GM12878 (cell line): ENCODE results near the gene ADSS1. TPM values are rescaled to one million over a fixed set of nuclear protein-coding genes. Genes with fewer than 3 reads are reported as not detected.

ENCODE experiments used
- ATAC-seq: fragments of 200-7000 bp; cut with Tn5 transposase; 3 replicates; pipeline ENCODE4 v1.9.1; 2020; ENCODE audit warnings: mild to moderate bottlenecking, moderate library complexity
- BruUV-seq: library from RNA; stranded (reverse); fragments of 400-500 nt; replicated peaks from 2 replicates; lab custom pipeline; 2021; lab: Mats Ljungman, UMichigan
- CTCF ChIA-PET: fragments of 300-600 bp; sonication (Branson Sonifier 250); formaldehyde crosslinking; extraction: SDS; loops from one replicate; lab custom pipeline; 2021; ENCODE audit warnings: inconsistent platforms; lab: Yijun Ruan, JAX
- POLR2A ChIA-PET: fragments of 350-600 bp; formaldehyde crosslinking; extraction: SDS; loops from one replicate; lab custom pipeline; 2021; ENCODE audit warnings: inconsistent platforms; lab: Charles Lee
- RAD21 ChIA-PET: fragments of 300-600 bp; sonication (Branson Sonifier 250); formaldehyde crosslinking; loops from one replicate; lab custom pipeline; 2023; ENCODE audit warnings: antibody characterized with exemption; ENCODE audit not compliant: unreplicated experiment; lab: Charles Lee
- SMC1A ChIA-PET: fragments of 300-600 bp; sonication (Branson Sonifier 250); formaldehyde crosslinking; loops from one replicate; lab custom pipeline; 2023; ENCODE audit not compliant: unreplicated experiment, uncharacterized antibody; lab: Charles Lee
- DNase-seq: peaks from one replicate; pipeline ENCODE4 v3.0.0-alpha.2; 2011; ENCODE audit warnings: low read depth, low spot score
- FAIRE-seq: peaks from 3 replicates; lab custom pipeline; 2011; peaks lifted over from hg19 to GRCh38; lab: Jason Lieb, UNC
- H2AFZ ChIP-seq: 2 replicates; pipeline ENCODE4 v1.6.0; 2011; ENCODE audit warnings: low read depth, low read length, control low read depth; ENCODE audit not compliant: control insufficient read depth
- H3K27ac ChIP-seq: 2 replicates; pipeline ENCODE4 v1.5.1; 2011; ENCODE audit warnings: control low read depth; ENCODE audit not compliant: control insufficient read depth, insufficient read depth
- H3K27me3 ChIP-seq, 2 experiments: replicated peaks in 1 of 2; 2 replicates each; pipeline versions ENCODE4 v1.6.0 to v1.6.1; 2011; ENCODE audit warnings: low read length in 1 of 2; ENCODE audit not compliant: control insufficient read depth in 2 of 2, insufficient read depth in 2 of 2
- H3K36me3 ChIP-seq, 2 experiments: 2 replicates each; pipeline ENCODE4 v1.5.1; 2011; ENCODE audit warnings: low read length in 1 of 2; ENCODE audit not compliant: control insufficient read depth in 2 of 2, insufficient read depth in 2 of 2
- H3K4me1 ChIP-seq: 2 replicates; pipeline ENCODE4 v1.6.1; 2011; ENCODE audit warnings: mild to moderate bottlenecking, low read length, moderate library complexity, mixed read lengths; ENCODE audit not compliant: control insufficient read depth, insufficient read depth
- H3K4me2 ChIP-seq: 2 replicates; pipeline ENCODE4 v1.6.0; 2011; ENCODE audit warnings: control low read depth; ENCODE audit not compliant: control insufficient read depth, insufficient read depth
- H3K4me3 ChIP-seq: fragments of 200-600 bp; sonication (generic); 2 replicates; pipeline ENCODE4 v1.5.1; 2016
- H3K79me2 ChIP-seq: 2 replicates; pipeline ENCODE4 v1.6.0; 2011; ENCODE audit warnings: low read length; ENCODE audit not compliant: control insufficient read depth, insufficient read depth
- H3K9ac ChIP-seq: 2 replicates; pipeline ENCODE4 v1.8.0; 2011; ENCODE audit warnings: low read length, control low read depth, mixed read lengths; ENCODE audit not compliant: control insufficient read depth, insufficient read depth
- H3K9me3 ChIP-seq: replicated peaks from 3 replicates; pipeline ENCODE4 v1.5.1; 2011; ENCODE audit warnings: mild to moderate bottlenecking, low read length; ENCODE audit not compliant: control insufficient read depth, insufficient read depth
- H4K20me1 ChIP-seq: 2 replicates; pipeline ENCODE4 v1.6.0; 2011; ENCODE audit not compliant: control insufficient read depth, insufficient read depth
- ATF7 ChIP-seq: fragments of 450-650 bp; IDR thresholded peaks from 2 replicates; pipeline ENCODE4 v1.6.1; 2016; ENCODE audit warnings: low read depth, mild to moderate bottlenecking
- KDM1A ChIP-seq: fragments of 200-600 bp; sonication (generic); IDR thresholded peaks from 2 replicates; pipeline ENCODE4 v1.6.1; 2016; ENCODE audit warnings: borderline replicate concordance
- NR2C1 ChIP-seq: fragments of 450-650 bp; IDR thresholded peaks from 2 replicates; pipeline ENCODE4 v1.6.1; 2017; ENCODE audit warnings: antibody characterized with exemption, mild to moderate bottlenecking, moderate library complexity
- TBL1XR1 ChIP-seq: IDR thresholded peaks from 2 replicates; pipeline ENCODE4 v1.6.1; 2012; ENCODE audit warnings: low read depth, low read length, improper control_type of control experiment
- WGBS: methylation state at CpG from one replicate; pipeline ENCODE4 v1.1.6; 2016; ENCODE audit warnings: low lambda C conversion rate; ENCODE audit not compliant: insufficient replicate concordance, insufficient coverage; ENCODE audit errors: missing lambda C conversion rate; 5-methylcytosine and 5-hydroxymethylcytosine counted together
- in situ Hi-C: fragments of 300-500 bp; cut with MboI; formaldehyde crosslinking; loops from 9 replicates; pipeline ENCODE4 v1.14.3; 2018; ENCODE audit warnings: mixed read lengths
- intact Hi-C: fragments of 100-400 bp; cut with micrococcal nuclease; formaldehyde crosslinking; loops from one replicate; pipeline ENCODE4 v1.14.2; 2022; ENCODE audit not compliant: unreplicated experiment
- polyA plus RNA-seq, 11 experiments: library from polyadenylated mRNA; depleted of rRNA in 4 of 11; unstranded in 6 of 11; stranded (reverse) in 5 of 11; fragments of >200 nt; fragmentation: Nextera tagmentation in 4 of 11; fragmentation: Illumina TruSeq in 1 of 11; extraction: Ambion mirVana in 4 of 11; extraction: Trizol in 1 of 11; gene quantifications; 1 replicate in 1 of 11; 2 replicates in 10 of 11; pipeline versions ENCODE4 v1.2.1 to v1.2.3, GENCODE V29; 2011 to 2016; ENCODE audit warnings: inconsistent platforms in 2 of 11, missing spikeins in 2 of 11, low read depth in 1 of 11
- total RNA-seq, 4 experiments: library from RNA; depleted of rRNA in 3 of 4; stranded (reverse); fragments of >200 nt in 3 of 4; fragmentation: Illumina TruSeq in 1 of 4; extraction: Trizol in 1 of 4; gene quantifications; 2 replicates each; pipeline versions ENCODE4 v1.2.1 to v1.2.3, GENCODE V29; 2013 to 2021
- TF ChIP-seq, protein P1 (sequence below): fragments of 450-650 bp; IDR thresholded peaks from 2 replicates; pipeline ENCODE4 v1.6.1; 2017; ENCODE audit warnings: mild to moderate bottlenecking, moderate library complexity
- TF ChIP-seq, protein P2 (sequence below): fragments of 450-650 bp; IDR thresholded peaks from 2 replicates; pipeline ENCODE4 v1.6.1; 2016; ENCODE audit warnings: mild to moderate bottlenecking

ADSS1 gene
- total and polyA plus RNA-seq, 10 of the 15 experiments (the other 5 are each of a cell fraction or from before 2014, with no cell fraction given): 0.11 to 0.45 (median 0.28) TPM; not detected in 5

DNA sequence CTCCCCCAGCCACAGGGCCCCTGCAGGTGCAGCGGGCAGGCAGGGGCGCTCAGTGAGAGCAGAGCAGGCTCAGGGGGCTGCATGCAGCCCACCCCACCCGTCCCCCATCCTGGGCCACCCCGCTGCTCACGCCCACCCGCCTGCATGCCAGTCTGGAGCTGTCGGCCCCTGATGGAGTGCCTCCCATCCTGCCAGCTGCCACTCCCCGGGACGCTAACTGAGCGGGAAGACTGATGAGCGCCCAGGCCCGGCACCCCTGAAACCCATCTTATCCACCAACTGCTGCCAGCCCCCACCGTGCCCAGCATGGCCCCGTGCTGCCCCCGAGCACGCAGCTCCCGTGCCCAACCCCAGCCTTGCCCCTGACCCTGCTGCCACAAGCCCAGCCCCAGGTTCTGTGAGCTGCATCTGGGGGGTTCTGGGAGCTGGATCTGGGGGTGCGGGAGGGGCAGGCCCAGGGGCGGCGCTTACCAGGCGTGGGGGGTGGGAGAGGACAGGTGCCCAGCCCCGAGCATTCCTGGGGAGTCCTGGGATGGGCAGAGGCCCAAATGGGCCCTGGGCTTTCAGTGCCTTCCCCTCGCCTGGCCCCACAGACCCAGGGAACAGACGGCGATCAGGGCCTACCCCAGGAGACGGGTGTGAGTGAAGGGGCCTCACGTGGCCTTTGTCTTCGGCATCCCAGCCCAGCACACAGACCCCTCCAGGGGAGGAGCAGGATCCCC, 58.2 kb downstream of the ADSS1 start:
- H3K27ac ChIP-seq: no peak overlapping the region
- no peak overlapping the region for H3K4me3 ChIP-seq
- RAD21 ChIA-PET: no interaction called here
- SMC1A ChIA-PET: no interaction called here
- no peak for TF ChIP-seq TBL1XR1
- TF ChIP-seq, protein P1, sequence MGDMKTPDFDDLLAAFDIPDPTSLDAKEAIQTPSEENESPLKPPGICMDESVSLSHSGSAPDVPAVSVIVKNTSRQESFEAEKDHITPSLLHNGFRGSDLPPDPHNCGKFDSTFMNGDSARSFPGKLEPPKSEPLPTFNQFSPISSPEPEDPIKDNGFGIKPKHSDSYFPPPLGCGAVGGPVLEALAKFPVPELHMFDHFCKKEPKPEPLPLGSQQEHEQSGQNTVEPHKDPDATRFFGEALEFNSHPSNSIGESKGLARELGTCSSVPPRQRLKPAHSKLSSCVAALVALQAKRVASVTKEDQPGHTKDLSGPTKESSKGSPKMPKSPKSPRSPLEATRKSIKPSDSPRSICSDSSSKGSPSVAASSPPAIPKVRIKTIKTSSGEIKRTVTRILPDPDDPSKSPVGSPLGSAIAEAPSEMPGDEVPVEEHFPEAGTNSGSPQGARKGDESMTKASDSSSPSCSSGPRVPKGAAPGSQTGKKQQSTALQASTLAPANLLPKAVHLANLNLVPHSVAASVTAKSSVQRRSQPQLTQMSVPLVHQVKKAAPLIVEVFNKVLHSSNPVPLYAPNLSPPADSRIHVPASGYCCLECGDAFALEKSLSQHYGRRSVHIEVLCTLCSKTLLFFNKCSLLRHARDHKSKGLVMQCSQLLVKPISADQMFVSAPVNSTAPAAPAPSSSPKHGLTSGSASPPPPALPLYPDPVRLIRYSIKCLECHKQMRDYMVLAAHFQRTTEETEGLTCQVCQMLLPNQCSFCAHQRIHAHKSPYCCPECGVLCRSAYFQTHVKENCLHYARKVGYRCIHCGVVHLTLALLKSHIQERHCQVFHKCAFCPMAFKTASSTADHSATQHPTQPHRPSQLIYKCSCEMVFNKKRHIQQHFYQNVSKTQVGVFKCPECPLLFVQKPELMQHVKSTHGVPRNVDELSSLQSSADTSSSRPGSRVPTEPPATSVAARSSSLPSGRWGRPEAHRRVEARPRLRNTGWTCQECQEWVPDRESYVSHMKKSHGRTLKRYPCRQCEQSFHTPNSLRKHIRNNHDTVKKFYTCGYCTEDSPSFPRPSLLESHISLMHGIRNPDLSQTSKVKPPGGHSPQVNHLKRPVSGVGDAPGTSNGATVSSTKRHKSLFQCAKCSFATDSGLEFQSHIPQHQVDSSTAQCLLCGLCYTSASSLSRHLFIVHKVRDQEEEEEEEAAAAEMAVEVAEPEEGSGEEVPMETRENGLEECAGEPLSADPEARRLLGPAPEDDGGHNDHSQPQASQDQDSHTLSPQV: no peak
- TF ChIP-seq, protein P2, sequence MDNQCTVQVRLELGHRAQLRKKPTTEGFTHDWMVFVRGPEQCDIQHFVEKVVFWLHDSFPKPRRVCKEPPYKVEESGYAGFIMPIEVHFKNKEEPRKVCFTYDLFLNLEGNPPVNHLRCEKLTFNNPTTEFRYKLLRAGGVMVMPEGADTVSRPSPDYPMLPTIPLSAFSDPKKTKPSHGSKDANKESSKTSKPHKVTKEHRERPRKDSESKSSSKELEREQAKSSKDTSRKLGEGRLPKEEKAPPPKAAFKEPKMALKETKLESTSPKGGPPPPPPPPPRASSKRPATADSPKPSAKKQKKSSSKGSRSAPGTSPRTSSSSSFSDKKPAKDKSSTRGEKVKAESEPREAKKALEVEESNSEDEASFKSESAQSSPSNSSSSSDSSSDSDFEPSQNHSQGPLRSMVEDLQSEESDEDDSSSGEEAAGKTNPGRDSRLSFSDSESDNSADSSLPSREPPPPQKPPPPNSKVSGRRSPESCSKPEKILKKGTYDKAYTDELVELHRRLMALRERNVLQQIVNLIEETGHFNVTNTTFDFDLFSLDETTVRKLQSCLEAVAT: no peak
- no peak for TF ChIP-seq ATF7
- no peak for TF ChIP-seq KDM1A
- TF ChIP-seq NR2C1: no peak
- CTCF ChIA-PET: no interaction called here
- intact Hi-C loops (no loop called here), in situ Hi-C loops (no loop called here)
- 91% methylated on average over 14 of the region's 28 CpGs for WGBS
- no peak overlapping the region for H2AFZ ChIP-seq
- POLR2A ChIA-PET: no interaction called here
- no peak overlapping the region for H3K4me2 ChIP-seq
- FAIRE-seq (no peak), DNase-seq (no peak), ATAC-seq (no peak)
- H3K4me1 ChIP-seq: no peaks in the 10 kb centered on the region
- no TSS peak for BruUV-seq
- no peaks in the 10 kb centered on the region for H3K27me3 ChIP-seq
- no peaks in the 10 kb centered on the region for H3K9me3 ChIP-seq
- no peak overlapping the region for H3K9ac ChIP-seq
- H4K20me1 ChIP-seq: no peaks in the 10 kb centered on the region
- H3K36me3 ChIP-seq: peaks cover 0 to 2% of the 10 kb centered on the region in 2 experiments; a peak in 2 of 4 replicates
- no peaks in the 10 kb centered on the region for H3K79me2 ChIP-seq
